PC-3 (cell line): ENCODE results near the gene PLIN3. TPM values are rescaled to one million over a fixed set of nuclear protein-coding genes. Genes with fewer than 3 reads are reported as not detected.

Experiments used
- ATAC-seq: fragments of 200-7000 bp; cut with Tn5 transposase; 2 replicates; pipeline ENCODE4 v1.9.1; 2020; ENCODE audit warnings: mild to moderate bottlenecking, moderate library complexity
- BruUV-seq: library from RNA; stranded (reverse); fragments of 400-500 nt; replicated peaks from 2 replicates; lab custom pipeline; 2021; lab: Mats Ljungman, UMichigan
- CTCF ChIA-PET: fragments of 300-600 bp; sonication (Branson Sonifier 250); formaldehyde crosslinking; loops from one replicate; lab custom pipeline; 2022; ENCODE audit warnings: antibody characterized with exemption; lab: Charles Lee
- POLR2A ChIA-PET: fragments of 300-600 bp; sonication (Branson Sonifier 250); formaldehyde crosslinking; loops from one replicate; lab custom pipeline; 2022; ENCODE audit warnings: antibody characterized with exemption; ENCODE audit not compliant: unreplicated experiment; lab: Charles Lee
- DNase-seq: peaks from one replicate; pipeline ENCODE4 v3.0.0-alpha.2; 2015
- H2AFZ ChIP-seq: fragments of 300-600 bp; sonication (generic); 2 replicates; pipeline ENCODE4 v1.6.0; 2016; ENCODE audit warnings: antibody characterized with exemption, low read length
- H3F3A ChIP-seq: fragments of 300-600 bp; sonication (generic); one replicate; pipeline ENCODE4 v1.6.0; 2017; ENCODE audit warnings: antibody characterized with exemption, low read length, control low read depth, mild to moderate bottlenecking; ENCODE audit not compliant: unreplicated experiment
- H3K27ac ChIP-seq: fragments of 300-600 bp; sonication (generic); 2 replicates; pipeline ENCODE4 v1.5.1; 2016; ENCODE audit warnings: mild to moderate bottlenecking, low read length
- H3K27me3 ChIP-seq: fragments of 300-600 bp; sonication (generic); 2 replicates; pipeline ENCODE4 v1.6.1; 2016; ENCODE audit warnings: low read length, mixed read lengths
- H3K36me3 ChIP-seq: fragments of 300-600 bp; sonication (generic); 2 replicates; pipeline ENCODE4 v1.6.1; 2016; ENCODE audit warnings: low read depth, mixed run types, low read length, mixed read lengths
- H3K4me1 ChIP-seq: fragments of 300-600 bp; sonication (generic); 2 replicates; pipeline ENCODE4 v1.5.1; 2016; ENCODE audit warnings: low read length; ENCODE audit not compliant: insufficient read depth
- H3K4me2 ChIP-seq: fragments of 300-600 bp; sonication (generic); 2 replicates; pipeline ENCODE4 v1.6.0; 2016; ENCODE audit warnings: low read length
- H3K4me3 ChIP-seq: fragments of 300-600 bp; sonication (generic); 2 replicates; pipeline ENCODE4 v1.5.1; 2016; ENCODE audit warnings: mild to moderate bottlenecking, low read length, mixed read lengths
- H3K79me2 ChIP-seq: fragments of 300-600 bp; sonication (generic); 2 replicates; pipeline ENCODE4 v1.6.1; 2017; ENCODE audit warnings: low read length, mixed read lengths
- H3K9ac ChIP-seq: fragments of 300-600 bp; sonication (generic); 2 replicates; pipeline ENCODE4 v1.6.0; 2016; ENCODE audit warnings: mild to moderate bottlenecking, low read length
- H3K9me2 ChIP-seq: fragments of 300-600 bp; sonication (generic); replicated peaks from 2 replicates; pipeline ENCODE4 v1.6.1; 2016; ENCODE audit warnings: mixed run types, low read length, mixed read lengths
- H3K9me3 ChIP-seq: fragments of 300-600 bp; sonication (generic); 2 replicates; pipeline ENCODE4 v1.6.1; 2016; ENCODE audit warnings: low read length, mixed read lengths
- H4K20me1 ChIP-seq: fragments of 300-600 bp; sonication (generic); 2 replicates; pipeline ENCODE4 v1.6.1; 2016; ENCODE audit warnings: low read length, mixed read lengths
- CTCF ChIP-seq: fragments of 300-600 bp; sonication (generic); conservative IDR thresholded peaks from 2 replicates; pipeline ENCODE4 v1.5.1; 2017; ENCODE audit warnings: antibody characterized with exemption, low read depth, mild to moderate bottlenecking, low read length
- EZH2phosphoT487 ChIP-seq: fragments of 300-600 bp; sonication (generic); IDR thresholded peaks from 2 replicates; pipeline ENCODE4 v1.6.1; 2018; ENCODE audit warnings: mild to moderate bottlenecking, antibody characterized with exemption, low read length, borderline replicate concordance
- intact Hi-C: fragments of 100-400 bp; cut with micrococcal nuclease; formaldehyde crosslinking; loops from 2 replicates; pipeline ENCODE4 v1.9.0; 2023
- total RNA-seq: library from RNA; depleted of rRNA; stranded (reverse); fragments of >200 nt; gene quantifications from 2 replicates; pipeline ENCODE4 v1.2.3, GENCODE V29; 2014; rRNA removed

Gene PLIN3
- total RNA-seq, 1 experiment from 2014 or later, result 136 TPM

DNA sequence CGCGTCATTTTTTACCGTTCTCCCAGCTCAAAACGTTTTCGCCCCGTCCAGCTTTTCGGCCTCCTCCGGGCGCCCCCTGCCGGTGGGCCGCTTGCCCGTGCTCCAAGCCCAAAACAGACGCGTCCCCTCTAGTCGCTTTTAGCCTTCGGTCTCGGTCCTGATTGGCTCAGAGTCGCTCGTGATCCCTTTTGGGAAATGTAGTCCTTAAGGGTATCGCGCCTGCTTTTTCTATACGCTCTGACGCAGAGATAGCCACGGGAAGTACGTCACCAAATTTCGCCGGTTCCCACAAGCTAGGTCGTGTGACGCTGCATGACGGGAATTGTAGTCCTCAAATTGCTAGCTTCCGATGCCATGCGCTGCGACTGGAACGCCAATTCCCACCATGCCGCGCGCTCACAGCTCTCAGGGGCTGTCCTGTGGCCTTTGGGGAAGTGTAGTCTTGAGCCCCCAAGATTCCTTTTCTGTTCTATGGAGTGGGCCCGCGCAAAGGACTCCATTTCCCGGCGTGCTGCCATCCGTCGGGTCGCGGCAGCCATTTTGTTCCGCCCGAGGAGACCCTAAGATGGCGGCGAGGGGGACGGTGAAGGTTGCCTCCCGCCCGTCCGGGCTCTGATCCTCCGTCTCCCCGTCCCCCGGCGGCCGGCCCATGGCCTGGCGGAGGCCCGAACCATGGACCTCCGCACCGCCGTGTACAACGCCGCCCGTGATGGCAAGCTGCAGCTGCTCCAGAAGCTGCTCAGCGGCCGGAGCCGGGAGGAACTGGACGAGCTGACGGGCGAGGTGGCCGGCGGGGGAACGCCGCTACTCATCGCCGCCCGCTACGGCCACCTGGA lies 76.1 kb downstream of the PLIN3 start, which contains the start of gene FEM1A:
Gene FEM1A, plus strand, starts transcription at position 552 of the 836 bp plus-strand sequence. Its CDS starts 121 bp downstream, at position 673.
- peak; percentile 92 for ATAC-seq
- Histone ChIP-seq H3K79me2 (peaks cover 49% of the 10 kb centered on the region), H3K27me3 (no peaks in the 10 kb centered on the region), H3K4me3 (peak within 1 kb of the TSS; percentile 95), H3K27ac (peak within 1 kb of the TSS; percentile 81), H2AFZ (peak within 1 kb of the TSS; percentile 81), H3K9me2 (no peaks in the 10 kb centered on the region), H3K9me3 (no peaks in the 10 kb centered on the region), H3F3A (no peaks in the 10 kb centered on the region), H3K9ac (peak within 1 kb of the TSS; percentile 98), H3K4me1 (peaks cover 29% of the 10 kb centered on the region), H3K4me2 (peak within 1 kb of the TSS; percentile 100), H3K36me3 (peaks cover 7% of the 10 kb centered on the region; the same call in 1 of the 2 replicates), H4K20me1 (peaks cover 26% of the 10 kb centered on the region)
- ChIA-PET CTCF (interaction anchor here (0.6 to 1.5 kb wide), 26 partner anchors 14 to 1045 kb away, joined by 3 to 34 read pairs (median 5); partner anchors contain the start of gene PLIN3), POLR2A (interaction anchor here (0.6 to 0.8 kb wide), 5 partner anchors 10 to 1549 kb away, joined by 4 to 26 read pairs (median 7); no protein-coding TSS in a partner anchor)
- no TSS peak for BruUV-seq
- DNase-seq, result peak; percentile 100
- intact Hi-C loops, result loop anchor here (1.0 kb wide), 3 partner anchors 59 to 97 kb away; no protein-coding TSS in a partner anchor
- TF ChIP-seq CTCF (peak; percentile 99), EZH2phosphoT487 (no peak)

Other genes with a start within 250 kb of the PLIN3 start
- gene TNFAIP8L1, start 228.2 kb downstream of the PLIN3 start, total RNA-seq, result 8.3 and 12.0 TPM in 2 replicates
- gene MYDGF, start 197.3 kb downstream of the PLIN3 start, total RNA-seq, result 426 and 474 TPM in 2 replicates
- gene DPP9, start 143.8 kb downstream of the PLIN3 start, total RNA-seq, result 129 and 215 TPM in 2 replicates
- 28.1 and 30.6 TPM in 2 replicates for gene FEM1A, start 75.9 kb downstream of the PLIN3 start, total RNA-seq
- 6.5 and 17.0 TPM in 2 replicates for gene TICAM1, start 36.0 kb downstream of the PLIN3 start, total RNA-seq
- not detected in 2 replicates for gene ARRDC5, start 35.2 kb upstream of the PLIN3 start, total RNA-seq
- gene UHRF1, start 41.8 kb upstream of the PLIN3 start, total RNA-seq, result 163 and 207 TPM in 2 replicates
- 19.8 and 31.6 TPM in 2 replicates for gene KDM4B, start 101.4 kb upstream of the PLIN3 start, total RNA-seq